CD14-positive monocyte (primary cell): Measurements from ENCODE around the gene SLC35E1. TPM values are rescaled to one million over a fixed set of nuclear protein-coding genes. Genes with fewer than 3 reads are reported as not detected.
A peak's percentile ranks its signal among the peaks of the same experiment; 100 is the strongest.

Source experiments
- DNase-seq, 3 donors: peaks; one replicate each; pipeline ENCODE4 v3.0.0-alpha.2; 2011 to 2022
- H2AFZ ChIP-seq: 2 replicates; pipeline ENCODE4 v1.6.0; 2012; ENCODE audit warnings: mild to moderate bottlenecking, low read depth, low read length, inconsistent platforms; ENCODE audit not compliant: insufficient read depth, poor library complexity, severe bottlenecking
- H3K27ac ChIP-seq, 2 donors: 1 replicate in 1 of 2; 2 replicates in 1 of 2; pipeline ENCODE4 v1.5.1; 2012 to 2013; ENCODE audit warnings: low read length in 2 of 2, control low read depth in 1 of 2, inconsistent platforms in 1 of 2, low read depth in 1 of 2, mild to moderate bottlenecking in 1 of 2
- H3K27me3 ChIP-seq, 2 donors: one replicate each; pipeline versions ENCODE4 v1.6.0 to v1.6.1; 2011 to 2013; ENCODE audit warnings: low read length in 2 of 2; ENCODE audit not compliant: control insufficient read depth in 2 of 2, insufficient read depth in 2 of 2
- H3K36me3 ChIP-seq, 2 donors: replicated peaks in 1 of 2; 1 replicate in 1 of 2; 2 replicates in 1 of 2; pipeline versions ENCODE4 v1.5.1 to v1.6.1; 2012 to 2013; ENCODE audit warnings: low read length in 2 of 2, control low read depth in 1 of 2, inconsistent platforms in 1 of 2, mild to moderate bottlenecking in 1 of 2; ENCODE audit not compliant: insufficient read depth in 2 of 2, control insufficient read depth in 1 of 2
- H3K4me1 ChIP-seq, 2 donors: 1 replicate in 1 of 2; 2 replicates in 1 of 2; pipeline versions ENCODE4 v1.5.1 to v1.6.1; 2012 to 2013; ENCODE audit warnings: low read length in 2 of 2, control low read depth in 1 of 2, inconsistent platforms in 1 of 2, mild to moderate bottlenecking in 1 of 2, moderate library complexity in 1 of 2; ENCODE audit not compliant: insufficient read depth in 2 of 2, control insufficient read depth in 1 of 2
- H3K4me2 ChIP-seq: replicated peaks from 2 replicates; pipeline ENCODE3; 2012; ENCODE audit warnings: low read length, moderate library complexity, mild to moderate bottlenecking; ENCODE audit not compliant: poor library complexity, severe bottlenecking; ENCODE audit errors: extremely low read depth
- H3K4me3 ChIP-seq, 3 experiments: fragments of 200-600 bp in 1 of 3; sonication (generic) in 1 of 3; replicated peaks in 1 of 3; 1 replicate in 2 of 3; 2 replicates in 1 of 3; pipeline ENCODE4 v1.5.1; 2011 to 2013; ENCODE audit warnings: low read length in 3 of 3, mild to moderate bottlenecking in 3 of 3, control low read depth in 2 of 3, low read depth in 2 of 3, inconsistent platforms in 1 of 3, moderate library complexity in 1 of 3
- H3K79me2 ChIP-seq: 2 replicates; pipeline ENCODE4 v1.6.0; 2012; ENCODE audit warnings: mild to moderate bottlenecking, control low read depth, inconsistent platforms, low read length, moderate library complexity; ENCODE audit not compliant: insufficient read depth
- H3K9ac ChIP-seq: 2 replicates; pipeline ENCODE4 v1.6.0; 2017; ENCODE audit warnings: low read length, mild to moderate bottlenecking; ENCODE audit not compliant: insufficient read depth, poor library complexity, severe bottlenecking
- H3K9me3 ChIP-seq, 2 donors: replicated peaks in 1 of 2; 1 replicate in 1 of 2; 2 replicates in 1 of 2; pipeline versions ENCODE4 v1.5.1 to v1.6.1; 2012 to 2013; ENCODE audit warnings: low read length in 2 of 2, control low read depth in 1 of 2; ENCODE audit not compliant: control insufficient read depth in 1 of 2, insufficient read depth in 1 of 2
- H4K20me1 ChIP-seq: 2 replicates; pipeline ENCODE4 v1.6.0; 2012; ENCODE audit warnings: mild to moderate bottlenecking, low read length, control low read depth, moderate library complexity; ENCODE audit not compliant: insufficient read depth
- H3K27ac Mint-ChIP-seq, 7 donors: one replicate each; pipeline ENCODE4 v1.8.0; 2020; ENCODE audit warnings: mild to moderate bottlenecking in 7 of 7, mixed read lengths in 7 of 7, moderate library complexity in 6 of 7, inconsistent platforms in 2 of 7
- H3K27me3 Mint-ChIP-seq, 3 donors: one replicate each; pipeline ENCODE4 v1.8.0; 2021 to 2022; ENCODE audit warnings: low read depth in 3 of 3, mild to moderate bottlenecking in 3 of 3, mixed read lengths in 3 of 3, moderate library complexity in 3 of 3, inconsistent platforms in 1 of 3
- H3K36me3 Mint-ChIP-seq, 2 donors: one replicate each; pipeline ENCODE4 v1.8.0; 2020; ENCODE audit warnings: mixed read lengths in 2 of 2, inconsistent platforms in 1 of 2, mild to moderate bottlenecking in 1 of 2
- H3K4me1 Mint-ChIP-seq: one replicate; pipeline ENCODE4 v1.8.0; 2020; ENCODE audit warnings: mild to moderate bottlenecking, mixed read lengths
- H3K4me3 Mint-ChIP-seq, 2 donors: one replicate each; pipeline ENCODE4 v1.8.0; 2020; ENCODE audit warnings: mild to moderate bottlenecking in 2 of 2, mixed read lengths in 2 of 2, moderate library complexity in 1 of 2
- H3K9me3 Mint-ChIP-seq, 7 donors: one replicate each; pipeline ENCODE4 v1.8.0; 2020 to 2022; ENCODE audit warnings: mixed read lengths in 7 of 7, mild to moderate bottlenecking in 6 of 7, moderate library complexity in 6 of 7, inconsistent platforms in 2 of 7
- CTCF ChIP-seq: fragments of 200-600 bp; IDR thresholded peaks from one replicate; pipeline ENCODE4 v1.8.0; 2022; ENCODE audit warnings: antibody characterized with exemption, mild to moderate bottlenecking
- WGBS: methylation state at CpG from one replicate; pipeline ENCODE4 v1.1.5; 2013; ENCODE audit warnings: missing lambda C conversion rate; ENCODE audit not compliant: insufficient coverage; 5-methylcytosine and 5-hydroxymethylcytosine counted together
- intact Hi-C, 2 donors: fragments of 100-400 bp; cut with micrococcal nuclease; formaldehyde crosslinking; loops; one replicate each; pipeline versions ENCODE4 v1.15.0 to v1.15.1; 2023
- polyA plus RNA-seq, 3 donors: library from polyadenylated mRNA; depleted of rRNA in 1 of 3; unstranded in 2 of 3; stranded (reverse) in 1 of 3; fragments of 300-500 nt in 2 of 3; fragments of >200 nt in 1 of 3; fragmentation: Illumina TruSeq in 2 of 3; gene quantifications; 1 replicate in 2 of 3; 2 replicates in 1 of 3; pipeline ENCODE4 v1.2.3, GENCODE V29; 2012 to 2021

The SLC35E1 gene
- polyA plus RNA-seq, 3 donors: 12.1 to 28.8 (median 13.5) TPM

DNA sequence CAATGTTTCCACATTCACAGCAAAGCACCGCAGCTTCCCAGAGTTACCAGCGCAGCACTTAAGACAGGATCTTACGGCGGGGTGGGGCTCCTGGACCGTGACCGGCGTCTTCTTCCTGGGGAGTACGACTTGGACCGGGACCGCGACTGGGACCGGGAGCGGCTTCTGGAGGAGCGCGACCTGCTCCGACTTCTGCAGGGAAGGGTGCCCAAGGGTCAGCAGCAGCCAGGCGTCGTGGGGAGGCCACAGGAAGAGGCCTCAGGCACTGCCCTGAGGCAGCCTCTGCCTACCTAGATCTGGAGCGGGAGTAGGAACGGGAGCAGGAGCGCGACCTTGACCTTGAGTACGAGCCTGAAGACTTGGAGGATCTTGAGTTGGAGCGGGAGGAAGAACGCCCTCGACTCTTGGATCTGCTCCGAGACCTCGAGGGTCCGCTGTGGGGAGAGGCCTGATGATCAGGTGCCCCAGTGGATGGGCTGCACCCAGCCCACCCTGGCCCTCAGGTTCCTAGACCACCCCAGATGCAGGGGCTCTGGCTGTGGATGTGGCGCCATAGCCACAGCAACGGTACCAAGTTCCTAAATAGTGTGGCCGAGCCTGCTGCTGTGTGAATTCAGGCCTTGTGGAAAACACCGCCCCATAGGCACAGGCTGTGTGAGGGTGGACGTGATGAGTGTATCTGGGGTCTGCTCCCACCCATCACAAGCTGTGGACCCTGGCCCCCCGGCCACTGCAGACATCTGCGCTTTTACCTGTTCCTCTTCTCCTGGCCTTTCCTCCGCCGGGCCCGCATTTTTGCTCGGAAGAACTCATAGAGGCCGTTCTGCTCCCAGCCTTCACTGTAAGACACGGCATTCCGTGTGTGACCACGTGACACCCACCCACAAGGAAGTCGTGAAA lies 51.9 kb downstream of the SLC35E1 start:
- no peak for DNase-seq
- intact Hi-C loops: no loop called here
- H3K4me3 Mint-ChIP-seq: no peak overlapping the region

DNA sequence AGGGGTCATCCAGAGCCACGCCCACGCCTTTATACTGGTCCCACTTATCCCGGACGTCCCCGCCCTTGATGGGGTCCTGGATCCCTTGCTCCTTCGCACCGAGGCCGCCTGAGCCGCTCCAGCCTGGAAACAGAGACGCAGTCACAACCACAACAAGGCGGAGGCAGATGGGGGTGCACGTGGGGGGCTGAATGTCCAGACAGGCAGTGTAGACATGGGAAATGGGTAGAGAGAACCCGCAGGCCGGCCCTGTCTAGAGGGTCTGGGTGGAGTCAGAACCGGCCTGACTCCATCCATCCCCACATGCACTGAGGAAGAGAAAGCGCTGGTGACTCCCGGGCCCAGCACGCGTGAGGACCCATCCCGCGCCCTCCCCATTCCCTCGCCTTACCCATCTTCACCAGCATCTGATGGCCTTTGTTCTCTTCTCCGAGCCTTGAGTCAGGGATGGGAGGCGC lies 53.0 kb downstream of the SLC35E1 start:
- intact Hi-C loops: no loop called here
- no peaks in the 10 kb centered on the region for H3K27me3 Mint-ChIP-seq
- no peak for TF ChIP-seq CTCF
- 95% methylated on average over 15 of the region's 24 CpGs for WGBS
- H2AFZ ChIP-seq: no peak overlapping the region
- H3K27ac ChIP-seq: no peak overlapping the region
- H3K9me3 ChIP-seq: no peaks in the 10 kb centered on the region
- H3K4me3 ChIP-seq: no peak overlapping the region
- H3K4me2 ChIP-seq: no peak overlapping the region
- H3K4me1 Mint-ChIP-seq: no peaks in the 10 kb centered on the region
- H3K79me2 ChIP-seq: no peaks in the 10 kb centered on the region
- H3K9ac ChIP-seq: no peak overlapping the region
- DNase-seq: no peak
- H3K36me3 Mint-ChIP-seq: peaks cover 67 to 76% of the 10 kb centered on the region in 2 donors
- H3K27ac Mint-ChIP-seq: peak overlapping the region in 1 of 7 donors; percentile 17
- H3K4me3 Mint-ChIP-seq: no peak overlapping the region
- H3K4me1 ChIP-seq: no peaks in the 10 kb centered on the region
- no peaks in the 10 kb centered on the region for H3K27me3 ChIP-seq
- H4K20me1 ChIP-seq: peaks cover 13% of the 10 kb centered on the region
- peaks cover 0 to 4% (median 0%) of the 10 kb centered on the region in 7 donors for H3K9me3 Mint-ChIP-seq
- peaks cover 66 to 76% of the 10 kb centered on the region in 2 donors for H3K36me3 ChIP-seq

More for the DNA sequence above, 51.9 kb downstream of the SLC35E1 start:
- Histone ChIP-seq H3K27me3 (no peaks in the 10 kb centered on the region), H2AFZ (no peak overlapping the region), H3K4me2 (no peak overlapping the region), H3K36me3 (peaks cover 75 to 84% of the 10 kb centered on the region in 2 donors), H3K9me3 (no peaks in the 10 kb centered on the region), H4K20me1 (peaks cover 13% of the 10 kb centered on the region), H3K79me2 (no peaks in the 10 kb centered on the region), H3K27ac (no peak overlapping the region), H3K4me1 (no peaks in the 10 kb centered on the region), H3K4me3 (no peak overlapping the region), H3K9ac (no peak overlapping the region)
- peaks cover 69 to 85% of the 10 kb centered on the region in 2 donors for H3K36me3 Mint-ChIP-seq
- no peaks in the 10 kb centered on the region for H3K4me1 Mint-ChIP-seq
- H3K27me3 Mint-ChIP-seq: no peaks in the 10 kb centered on the region
- TF ChIP-seq CTCF: no peak
- WGBS: 95% methylated on average over 39 of the region's 45 CpGs
- peaks cover 0 to 4% (median 0%) of the 10 kb centered on the region in 7 donors for H3K9me3 Mint-ChIP-seq
- H3K27ac Mint-ChIP-seq: peak overlapping the region in 2 of 7 donors; percentile 15 to 66
